ENCODE data around the gene GFY.

The GFY gene

GRCh38 chr19:49428547-49429451 lies 3.6 kb downstream of the GFY start:
- no peak for DNase-seq

DNA sequence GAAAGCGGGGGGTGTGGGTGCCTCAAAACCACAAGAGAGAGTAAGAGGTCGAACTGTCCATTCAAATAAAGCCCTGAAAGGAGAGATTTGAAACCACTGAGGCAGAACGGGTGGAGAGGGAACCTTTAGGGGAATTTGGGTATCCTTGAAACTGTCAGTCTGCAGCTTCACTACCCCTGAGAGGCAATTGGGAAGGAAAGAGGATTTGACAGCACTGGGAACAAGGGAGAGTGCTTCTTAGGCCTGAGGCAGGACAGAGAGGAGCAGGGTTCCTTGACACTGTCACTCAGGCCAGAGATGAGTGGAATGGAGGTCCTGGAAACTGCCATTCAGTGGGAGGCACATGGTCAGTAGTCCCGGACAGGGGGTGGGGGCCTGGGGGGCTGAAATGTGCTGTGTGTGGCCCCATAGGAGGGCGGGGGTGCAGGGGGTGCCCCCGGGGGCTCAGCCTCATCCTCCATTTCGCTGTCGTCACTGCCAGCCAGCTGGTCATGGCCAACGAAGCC lies 5.0 kb downstream of the GFY start:
- no peak for DNase-seq

- DNase-seq = no peak
Measured at GRCh38 chr19:49430678-49431329, 5.6 kb downstream of the GFY start.

- DNase-seq = no peak
Measured at GRCh38 chr19:49431330-49431749, 6.2 kb downstream of the GFY start.

DNA sequence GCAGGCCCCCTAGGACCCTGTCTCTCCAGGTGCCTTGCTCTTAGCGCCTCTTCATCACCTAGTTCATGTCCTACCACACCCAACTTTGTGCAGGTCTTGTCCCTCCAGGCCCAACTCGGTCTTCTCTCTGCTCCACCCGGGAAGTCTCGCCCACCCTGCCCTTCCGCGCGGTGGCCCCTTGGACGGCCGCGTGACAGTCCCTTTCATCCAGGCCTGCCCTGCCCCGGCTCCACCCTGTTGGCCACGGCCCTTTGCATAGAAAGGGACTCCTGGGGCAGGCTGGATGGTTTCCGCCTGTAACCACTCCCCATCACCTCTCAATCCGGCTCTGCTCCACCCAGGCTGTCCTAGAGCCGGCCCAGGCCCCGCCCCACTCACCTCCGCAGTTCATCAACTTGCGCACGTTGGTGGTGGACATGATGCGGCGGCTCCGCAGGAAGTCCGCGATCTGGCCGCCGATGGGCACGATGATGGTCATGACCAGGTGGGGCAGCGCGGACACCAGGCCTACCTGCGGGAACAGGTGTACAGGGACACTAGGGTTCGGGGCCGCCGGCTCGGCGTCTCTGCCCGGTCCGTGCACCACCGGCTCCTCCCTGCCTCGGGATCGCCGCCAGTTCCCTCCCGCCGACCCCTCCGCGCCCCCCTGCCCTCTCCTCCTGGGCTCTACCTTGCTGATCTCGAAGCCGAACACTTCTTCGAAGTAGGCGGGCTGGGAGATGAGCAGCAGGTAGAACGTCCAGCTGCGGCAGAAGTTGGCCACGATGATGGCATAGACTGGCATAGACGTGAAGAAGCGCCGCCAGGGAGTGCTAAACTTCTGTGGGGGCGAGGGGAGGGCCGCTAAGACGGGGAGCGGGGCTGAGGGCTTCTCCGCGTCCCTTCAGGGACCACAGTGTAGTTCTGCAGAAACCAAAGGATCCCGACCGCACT lies 7.2 kb downstream of the GFY start:
- DNase-seq = no peak

DNA sequence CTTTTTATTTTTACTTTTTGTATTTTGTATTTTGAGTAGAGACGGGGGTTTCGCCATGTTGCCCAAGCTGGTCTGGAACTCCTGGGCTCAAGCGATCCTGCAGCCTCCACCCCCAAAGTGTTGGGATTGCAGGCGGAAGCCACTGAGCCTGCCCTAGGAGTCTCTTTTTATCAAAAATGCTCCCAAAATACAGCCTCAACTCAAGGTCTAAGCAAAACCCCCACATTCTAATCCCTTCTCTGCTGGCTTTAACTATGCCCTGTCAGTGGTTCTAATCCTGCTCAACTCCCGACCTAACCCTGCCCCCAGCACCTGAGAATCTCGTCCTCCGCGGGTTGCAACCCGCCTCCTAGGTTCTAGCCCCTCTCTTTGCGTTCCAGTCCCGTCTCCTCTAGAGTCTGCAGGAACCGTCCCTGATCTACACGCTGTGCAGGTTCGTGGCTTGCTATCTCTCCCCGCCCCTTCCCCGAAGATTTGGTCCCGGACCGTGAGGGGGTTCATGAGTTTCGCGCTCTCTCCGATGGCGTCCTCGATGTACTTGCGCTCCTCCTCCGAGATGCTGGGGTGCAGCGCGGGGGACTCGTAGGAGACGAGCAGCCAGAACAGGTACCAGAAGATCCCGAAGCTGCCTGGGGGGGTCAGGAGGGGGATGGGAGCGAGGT lies 8.2 kb downstream of the GFY start:
- DNase-seq = no peak

DNA sequence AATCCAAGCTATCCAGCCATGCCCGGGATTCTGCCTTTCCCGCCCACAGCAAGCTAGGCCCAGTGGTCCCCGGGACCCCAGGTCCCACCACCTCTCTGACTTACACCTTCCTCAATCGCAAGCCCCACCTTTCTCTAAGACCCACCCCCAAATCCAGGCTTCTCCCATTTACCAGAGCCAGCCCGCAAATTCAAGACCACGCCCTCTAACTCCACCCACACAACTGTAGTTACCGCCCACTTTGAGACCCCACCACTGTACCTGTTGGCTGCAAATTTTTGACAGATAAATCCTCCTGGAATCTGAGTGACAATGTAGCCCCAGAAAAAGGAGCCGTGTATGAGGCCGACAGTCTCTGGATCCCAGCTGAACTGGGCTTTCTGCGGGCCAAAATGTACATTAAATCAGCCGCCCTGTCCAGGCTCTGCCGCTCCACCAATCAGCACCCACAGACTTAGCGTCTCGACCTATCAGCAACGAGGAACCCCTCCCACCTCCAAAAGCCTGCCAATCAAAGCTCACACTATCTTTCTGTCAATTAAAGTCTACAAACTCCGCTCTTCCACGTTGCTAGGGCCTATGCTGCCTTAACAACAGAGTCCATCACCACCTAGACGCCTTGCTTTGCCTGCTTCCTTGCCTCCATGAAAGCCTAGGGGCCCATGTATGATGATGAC lies 9.9 kb downstream of the GFY start:
- DNase-seq = no peak

- no peak for DNase-seq
Measured at GRCh38 chr19:49435670-49436069, 10.5 kb downstream of the GFY start.

GRCh38 chr19:49436381-49437017 lies 11.3 kb downstream of the GFY start:
- peak; percentile 58 for DNase-seq

DNA sequence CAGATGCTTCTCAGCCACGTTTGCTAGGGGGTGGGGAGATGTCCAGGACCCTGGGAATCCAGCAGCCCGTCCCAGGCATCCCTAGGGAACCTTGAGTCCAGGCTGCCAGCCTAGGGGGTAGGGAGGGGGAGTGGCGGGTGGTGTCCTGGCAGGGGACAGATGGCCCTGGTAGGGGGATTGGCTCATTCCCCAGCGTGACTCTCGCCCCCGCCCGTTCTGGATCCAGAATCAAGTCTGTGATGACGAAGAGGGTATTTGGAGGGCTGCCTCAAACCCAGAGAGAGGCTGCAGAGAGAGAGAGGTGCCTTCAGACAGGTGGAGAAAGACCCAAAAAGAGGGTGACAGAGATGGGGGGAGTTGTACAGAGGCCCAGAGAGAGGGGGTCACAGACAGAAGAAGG lies 12.0 kb downstream of the GFY start:
- DNase-seq = no peak

DNA sequence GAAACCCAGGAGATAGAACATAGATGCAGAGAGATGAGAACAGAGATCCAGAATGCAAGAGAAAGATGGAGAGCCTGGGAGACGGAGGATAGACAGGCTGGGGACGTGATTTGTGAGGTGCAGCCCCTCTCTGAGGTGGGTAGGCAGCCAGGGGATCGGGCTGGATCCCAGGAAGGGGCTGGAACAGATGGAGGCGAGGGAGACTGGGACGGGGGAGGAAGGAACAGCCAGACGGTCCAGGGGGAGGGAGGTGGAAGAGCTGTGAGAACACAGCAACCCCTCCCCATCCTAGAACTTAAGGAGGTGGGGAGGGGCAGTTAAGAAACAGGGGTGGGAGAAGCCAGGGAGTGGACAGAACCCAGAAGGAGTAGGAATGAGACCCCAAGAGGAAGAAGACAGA lies 13.1 kb downstream of the GFY start:
- DNase-seq = no peak

- no peak for DNase-seq
Measured at GRCh38 chr19:49439836-49440235, 14.6 kb downstream of the GFY start.

DNA sequence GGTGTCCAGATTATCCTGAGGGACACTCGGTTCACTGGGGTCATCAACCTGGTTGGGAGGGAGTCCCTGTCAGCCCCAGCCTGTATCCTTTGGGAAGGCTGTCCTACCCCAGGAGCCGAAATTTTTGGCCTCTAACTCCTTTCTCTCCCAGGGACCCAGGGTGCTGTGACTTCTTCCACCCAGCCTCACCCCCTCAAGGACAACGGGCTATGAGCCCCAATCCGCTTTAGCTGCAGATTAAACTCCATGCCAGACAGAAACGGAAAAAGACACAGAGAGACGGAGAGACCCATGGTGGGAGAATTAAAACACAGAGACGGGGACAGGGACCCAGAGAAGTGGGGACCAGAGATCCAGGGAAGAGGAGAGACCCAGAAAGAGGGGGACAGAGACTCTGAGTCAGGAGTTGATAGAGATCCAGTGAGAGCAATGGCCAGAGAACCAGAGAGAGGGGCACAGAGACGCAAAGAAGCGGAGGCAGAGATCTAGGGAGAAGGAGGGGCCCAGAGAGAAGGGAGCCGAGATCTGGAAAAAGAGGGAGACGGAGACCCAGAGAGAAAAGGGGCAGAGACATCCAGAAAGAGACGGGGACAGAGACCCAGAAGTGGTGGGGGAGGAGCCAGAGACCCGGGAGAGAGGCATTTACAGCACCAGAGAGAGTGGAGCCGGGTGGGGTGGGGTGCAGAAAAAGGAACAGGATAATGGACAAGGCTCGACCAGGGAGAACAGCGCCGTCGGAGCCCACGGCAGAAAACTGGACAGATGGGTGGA lies 15.4 kb downstream of the GFY start:
- DNase-seq = no peak

GRCh38 chr19:49441210-49441959 lies 16.2 kb downstream of the GFY start, which contains the start of gene SLC17A7:
Gene SLC17A7 (minus strand): TSS chr19:49441527. CDS start chr19:49441379, 148 bp downstream.
- DNase-seq = peak; percentile 66

DNA sequence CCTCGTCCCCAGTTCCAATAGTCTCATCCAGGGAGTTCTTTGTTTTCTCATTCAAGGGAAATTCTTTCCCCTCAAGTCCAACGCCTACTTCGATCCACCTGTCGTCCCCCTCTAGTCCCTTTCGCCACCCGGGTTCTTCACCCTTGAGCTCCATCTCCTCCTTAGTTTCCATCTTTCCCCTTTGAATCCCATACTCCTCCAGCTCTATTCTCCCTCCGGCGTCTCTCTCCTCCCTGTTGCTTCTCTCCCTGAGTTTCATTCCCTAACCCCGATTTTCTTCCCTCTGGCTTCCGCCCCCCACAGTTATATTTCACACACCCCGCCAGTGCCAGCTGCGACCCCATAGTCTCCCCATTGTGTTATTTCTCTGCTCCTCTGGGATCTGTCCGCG lies 16.8 kb downstream of the GFY start:
- DNase-seq = no peak

- DNase-seq = no peak
Measured at GRCh38 chr19:49442354-49442753, 17.2 kb downstream of the GFY start.

GRCh38 chr19:49442771-49443365 lies 17.7 kb downstream of the GFY start:
- peak; percentile 53 for DNase-seq

DNA sequence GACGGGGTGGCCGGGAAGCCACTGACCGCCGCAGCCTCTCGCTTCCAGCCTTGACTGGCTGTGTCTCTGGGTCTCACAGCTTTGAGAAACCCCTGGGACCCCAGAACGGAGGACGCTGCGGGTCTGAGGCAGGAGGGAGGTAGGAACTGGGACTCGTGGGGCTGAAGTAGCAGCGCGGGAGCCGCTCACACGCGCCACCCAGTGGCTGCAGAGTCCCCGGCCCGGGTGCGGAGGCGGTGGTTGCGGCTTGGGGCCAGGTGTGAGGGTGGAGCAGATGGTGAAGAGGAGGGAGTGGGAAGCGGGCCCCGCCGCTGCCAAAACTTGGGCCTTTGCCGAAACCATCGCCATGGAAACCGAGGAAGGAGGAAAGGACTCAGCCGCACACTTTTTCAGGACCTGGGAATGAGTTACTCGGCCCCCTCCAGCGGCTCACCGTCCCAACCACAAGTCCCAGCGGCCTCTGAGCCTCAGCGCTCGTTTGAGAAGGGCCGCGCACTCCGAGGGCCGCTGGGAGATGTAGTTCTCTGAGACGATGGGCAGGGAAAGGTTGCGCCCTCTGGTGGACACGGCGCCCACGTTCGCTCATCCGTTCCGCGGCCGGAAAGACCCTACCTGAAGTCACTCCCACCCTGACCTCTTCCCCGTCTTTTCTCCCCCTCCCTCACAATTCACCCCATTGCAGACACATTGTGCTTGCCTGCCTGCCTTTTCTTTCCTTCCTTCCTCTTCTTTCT lies 18.3 kb downstream of the GFY start:
- DNase-seq = peak; percentile 96
